Stimulated activated CD4-positive, alpha-beta T cell treated with anti-CD3 and anti-CD28 coated beads, Interleukin-12 subunit alpha, Interleukin-12 subunit beta, amount 100 ng/mL, for 4 hours (primary cell): ENCODE data around the gene TRAF3IP3.

Experiments used
- DNase-seq: peaks from one replicate; pipeline ENCODE4 v3.0.0-alpha.2; 2020

The TRAF3IP3 gene

GRCh38 chr1:209741193-209741592 lies 14.7 kb upstream of the TRAF3IP3 start:
- no peak for DNase-seq

- DNase-seq, result no peak
These were observed 14.0 kb upstream of the TRAF3IP3 start for GRCh38 chr1:209741889-209742288.

GRCh38 chr1:209742409-209743144 lies 13.3 kb upstream of the TRAF3IP3 start:
- no peak for DNase-seq

GRCh38 chr1:209743145-209743482 lies 12.7 kb upstream of the TRAF3IP3 start:
- no peak for DNase-seq

- no peak for DNase-seq
These were observed 9.2 kb upstream of the TRAF3IP3 start for GRCh38 chr1:209746451-209747165.

GRCh38 chr1:209747580-209748262 lies 8.1 kb upstream of the TRAF3IP3 start:
- peak; percentile 82 for DNase-seq

GRCh38 chr1:209748620-209749019 lies 7.2 kb upstream of the TRAF3IP3 start:
- no peak for DNase-seq

GRCh38 chr1:209749205-209749604 lies 6.6 kb upstream of the TRAF3IP3 start:
- DNase-seq, result no peak

- no peak for DNase-seq
These were observed 6.1 kb upstream of the TRAF3IP3 start for GRCh38 chr1:209749670-209750323.

GRCh38 chr1:209751627-209752231 lies 4.1 kb upstream of the TRAF3IP3 start:
- no peak for DNase-seq

GRCh38 chr1:209752890-209753289 lies 3.0 kb upstream of the TRAF3IP3 start:
- no peak for DNase-seq

GRCh38 chr1:209755256-209755655 lies 597 bp upstream of the TRAF3IP3 start:
- no peak for DNase-seq

- DNase-seq, result peak; percentile 15
These were observed 977 bp downstream of the TRAF3IP3 start for GRCh38 chr1:209756615-209757445.

- DNase-seq, result peak; percentile 15
These were observed 2.5 kb downstream of the TRAF3IP3 start for GRCh38 chr1:209758400-209758799.

- no peak for DNase-seq
These were observed 4.0 kb downstream of the TRAF3IP3 start for GRCh38 chr1:209759829-209760359.

- no peak for DNase-seq
These were observed 5.3 kb downstream of the TRAF3IP3 start for GRCh38 chr1:209761011-209761635.

- no peak for DNase-seq
These were observed 10.2 kb downstream of the TRAF3IP3 start for GRCh38 chr1:209766051-209766450.

- DNase-seq, result no peak
These were observed 11.2 kb downstream of the TRAF3IP3 start for GRCh38 chr1:209767096-209767495.

- DNase-seq, result no peak
These were observed 11.9 kb downstream of the TRAF3IP3 start for GRCh38 chr1:209767706-209768105.

GRCh38 chr1:209768354-209768774 lies 12.5 kb downstream of the TRAF3IP3 start:
- peak; percentile 64 for DNase-seq
